Measurements from ENCODE around the gene MSL3.

MSL3 gene

GRCh38 chrX:11740794-11741193, 17.2 kb upstream of the MSL3 start:
- Histone ChIP-seq H3K4me2 (ENCODE audit: low read length) (peak overlapping the region; percentile 74), H3K9me3 (ENCODE audit: insufficient read depth, low read length) (no peaks in the 10 kb centered on the region), H3K4me3 (ENCODE audit: low read length) (peak overlapping the region; percentile 49), H4K20me1 (ENCODE audit: insufficient read depth, low read length) (no peaks in the 10 kb centered on the region), H3K36me3 (replicated peaks; ENCODE audit: low read depth, low read length) (no peaks in the 10 kb centered on the region), H3K27ac (ENCODE audit: low read length) (peak overlapping the region; percentile 98), H3K27me3 (ENCODE audit: low read depth, low read length) (no peaks in the 10 kb centered on the region), H3K79me2 (ENCODE audit: low read length) (no peaks in the 10 kb centered on the region), H2AFZ (ENCODE audit: low read depth, low read length) (no peak overlapping the region), H3K9ac (ENCODE audit: low read length) (peak overlapping the region; percentile 87), H3K4me1 (ENCODE audit: low read length) (peaks cover 95% of the 10 kb centered on the region)
- TF ChIP-seq, protein P1, sequence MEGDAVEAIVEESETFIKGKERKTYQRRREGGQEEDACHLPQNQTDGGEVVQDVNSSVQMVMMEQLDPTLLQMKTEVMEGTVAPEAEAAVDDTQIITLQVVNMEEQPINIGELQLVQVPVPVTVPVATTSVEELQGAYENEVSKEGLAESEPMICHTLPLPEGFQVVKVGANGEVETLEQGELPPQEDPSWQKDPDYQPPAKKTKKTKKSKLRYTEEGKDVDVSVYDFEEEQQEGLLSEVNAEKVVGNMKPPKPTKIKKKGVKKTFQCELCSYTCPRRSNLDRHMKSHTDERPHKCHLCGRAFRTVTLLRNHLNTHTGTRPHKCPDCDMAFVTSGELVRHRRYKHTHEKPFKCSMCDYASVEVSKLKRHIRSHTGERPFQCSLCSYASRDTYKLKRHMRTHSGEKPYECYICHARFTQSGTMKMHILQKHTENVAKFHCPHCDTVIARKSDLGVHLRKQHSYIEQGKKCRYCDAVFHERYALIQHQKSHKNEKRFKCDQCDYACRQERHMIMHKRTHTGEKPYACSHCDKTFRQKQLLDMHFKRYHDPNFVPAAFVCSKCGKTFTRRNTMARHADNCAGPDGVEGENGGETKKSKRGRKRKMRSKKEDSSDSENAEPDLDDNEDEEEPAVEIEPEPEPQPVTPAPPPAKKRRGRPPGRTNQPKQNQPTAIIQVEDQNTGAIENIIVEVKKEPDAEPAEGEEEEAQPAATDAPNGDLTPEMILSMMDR (IDR thresholded peaks at IDR 0.05; ENCODE audit: low read depth, low read length), result no peak
- no peak for TF ChIP-seq EZH2phosphoT487 (IDR thresholded peaks at IDR 0.05; ENCODE audit: low read depth)

- Histone ChIP-seq H3K4me1 (ENCODE audit: low read length) (peaks cover 95% of the 10 kb centered on the region), H3K27me3 (ENCODE audit: low read depth, low read length) (no peaks in the 10 kb centered on the region), H3K79me2 (ENCODE audit: low read length) (no peaks in the 10 kb centered on the region), H3K36me3 (replicated peaks; ENCODE audit: low read depth, low read length) (no peaks in the 10 kb centered on the region), H3K9ac (ENCODE audit: low read length) (peak overlapping the region; percentile 64), H4K20me1 (ENCODE audit: insufficient read depth, low read length) (no peaks in the 10 kb centered on the region), H3K9me3 (ENCODE audit: insufficient read depth, low read length) (no peaks in the 10 kb centered on the region), H2AFZ (ENCODE audit: low read depth, low read length) (no peak overlapping the region), H3K4me3 (ENCODE audit: low read length) (no peak overlapping the region), H3K4me2 (ENCODE audit: low read length) (peak overlapping the region; percentile 39), H3K27ac (ENCODE audit: low read length) (peak overlapping the region; percentile 98)
- TF ChIP-seq EZH2phosphoT487 (IDR thresholded peaks at IDR 0.05; ENCODE audit: low read depth), result no peak
- TF ChIP-seq, protein P1 (IDR thresholded peaks at IDR 0.05; ENCODE audit: low read depth, low read length), result no peak
Measured at GRCh38 chrX:11741574-11741973, 16.5 kb upstream of the MSL3 start.

GRCh38 chrX:11745881-11746280, 12.2 kb upstream of the MSL3 start:
- Histone ChIP-seq H3K4me2 (ENCODE audit: low read length) (0 out of 2 replicates have a peak overlapping the region, but pooled peaks have one; percentile 7), H3K27ac (ENCODE audit: low read length) (peak overlapping the region; percentile 31; the same call in 1 of the 2 replicates), H3K79me2 (ENCODE audit: low read length) (no peaks in the 10 kb centered on the region), H3K27me3 (ENCODE audit: low read depth, low read length) (no peaks in the 10 kb centered on the region), H3K9me3 (ENCODE audit: insufficient read depth, low read length) (no peaks in the 10 kb centered on the region), H3K9ac (ENCODE audit: low read length) (no peak overlapping the region), H3K4me1 (ENCODE audit: low read length) (peaks cover 64% of the 10 kb centered on the region), H3K4me3 (ENCODE audit: low read length) (no peak overlapping the region), H4K20me1 (ENCODE audit: insufficient read depth, low read length) (no peaks in the 10 kb centered on the region), H3K36me3 (replicated peaks; ENCODE audit: low read depth, low read length) (peaks cover 3% of the 10 kb centered on the region), H2AFZ (ENCODE audit: low read depth, low read length) (no peak overlapping the region)
- TF ChIP-seq, protein P1 (IDR thresholded peaks at IDR 0.05; ENCODE audit: low read depth, low read length), result no peak
- TF ChIP-seq EZH2phosphoT487 (IDR thresholded peaks at IDR 0.05; ENCODE audit: low read depth), result no peak

DNA sequence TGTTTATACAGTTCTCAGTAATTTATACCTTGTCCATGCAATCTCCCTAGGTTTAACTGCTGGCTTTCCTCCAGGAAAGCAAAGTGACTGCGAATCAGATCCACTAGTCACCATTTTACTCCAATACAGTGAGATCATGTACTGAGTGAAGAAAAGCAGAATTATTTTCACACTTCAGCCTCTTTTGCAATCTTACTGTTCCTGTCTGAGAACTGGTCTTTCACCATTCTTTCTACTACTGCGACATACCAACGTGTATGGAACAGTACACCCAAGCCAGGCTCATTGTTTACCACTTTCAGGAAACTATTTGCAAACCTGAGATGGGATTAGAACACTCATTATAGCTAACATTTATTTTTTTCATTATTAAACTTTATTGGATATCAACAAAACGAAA, 8.0 kb upstream of the MSL3 start:
- H3K27ac ChIP-seq (ENCODE audit: low read length), result peak overlapping the region; percentile 79
- H3K4me2 ChIP-seq (ENCODE audit: low read length), result no peak overlapping the region
- H2AFZ ChIP-seq (ENCODE audit: low read depth, low read length), result no peak overlapping the region
- no peaks in the 10 kb centered on the region for H3K79me2 ChIP-seq (ENCODE audit: low read length)
- no peak overlapping the region for H3K9ac ChIP-seq (ENCODE audit: low read length)
- H3K4me3 ChIP-seq (ENCODE audit: low read length), result no peak overlapping the region
- H3K4me1 ChIP-seq (ENCODE audit: low read length), result peaks cover 55% of the 10 kb centered on the region
- H3K9me3 ChIP-seq (ENCODE audit: insufficient read depth, low read length), result no peaks in the 10 kb centered on the region
- H3K27me3 ChIP-seq (ENCODE audit: low read depth, low read length), result no peaks in the 10 kb centered on the region
- H4K20me1 ChIP-seq (ENCODE audit: insufficient read depth, low read length), result no peaks in the 10 kb centered on the region
- peaks cover 3% of the 10 kb centered on the region for H3K36me3 ChIP-seq (replicated peaks; ENCODE audit: low read depth, low read length)
- TF ChIP-seq, protein P1 (IDR thresholded peaks at IDR 0.05; ENCODE audit: low read depth, low read length), result no peak
- TF ChIP-seq EZH2phosphoT487 (IDR thresholded peaks at IDR 0.05; ENCODE audit: low read depth), result no peak

Measured in OCI-LY3 (cell line).